ENCODE measurements around the gene DNM1. TPM values are rescaled to one million over a fixed set of nuclear protein-coding genes. Genes with fewer than 3 reads are reported as not detected.

The DNM1 gene
- total RNA-seq, 1 donor from 2014 or later, result 34.1 TPM

GRCh38 chr9:128206916-128207910 lies 4.0 kb downstream of the DNM1 start:
- no peaks in the 10 kb centered on the region for H3K9me3 Mint-ChIP-seq (ENCODE audit: low read depth)
- peaks cover 24% of the 10 kb centered on the region for H3K27me3 Mint-ChIP-seq
- H3K36me3 Mint-ChIP-seq (ENCODE audit: insufficient read depth), result no peaks in the 10 kb centered on the region
- DNase-seq (ENCODE audit: low spot score, unreplicated experiment), result no peak
- H3K27ac Mint-ChIP-seq, result no peak overlapping the region
- peaks cover 13% of the 10 kb centered on the region for H3K4me1 Mint-ChIP-seq (ENCODE audit: low read depth)
- no peak overlapping the region for H3K4me3 Mint-ChIP-seq (ENCODE audit: low read depth)
- TF ChIP-seq, protein P1, sequence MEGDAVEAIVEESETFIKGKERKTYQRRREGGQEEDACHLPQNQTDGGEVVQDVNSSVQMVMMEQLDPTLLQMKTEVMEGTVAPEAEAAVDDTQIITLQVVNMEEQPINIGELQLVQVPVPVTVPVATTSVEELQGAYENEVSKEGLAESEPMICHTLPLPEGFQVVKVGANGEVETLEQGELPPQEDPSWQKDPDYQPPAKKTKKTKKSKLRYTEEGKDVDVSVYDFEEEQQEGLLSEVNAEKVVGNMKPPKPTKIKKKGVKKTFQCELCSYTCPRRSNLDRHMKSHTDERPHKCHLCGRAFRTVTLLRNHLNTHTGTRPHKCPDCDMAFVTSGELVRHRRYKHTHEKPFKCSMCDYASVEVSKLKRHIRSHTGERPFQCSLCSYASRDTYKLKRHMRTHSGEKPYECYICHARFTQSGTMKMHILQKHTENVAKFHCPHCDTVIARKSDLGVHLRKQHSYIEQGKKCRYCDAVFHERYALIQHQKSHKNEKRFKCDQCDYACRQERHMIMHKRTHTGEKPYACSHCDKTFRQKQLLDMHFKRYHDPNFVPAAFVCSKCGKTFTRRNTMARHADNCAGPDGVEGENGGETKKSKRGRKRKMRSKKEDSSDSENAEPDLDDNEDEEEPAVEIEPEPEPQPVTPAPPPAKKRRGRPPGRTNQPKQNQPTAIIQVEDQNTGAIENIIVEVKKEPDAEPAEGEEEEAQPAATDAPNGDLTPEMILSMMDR (IDR thresholded peaks at IDR 0.05; ENCODE audit: unreplicated experiment), result no peak

DNA sequence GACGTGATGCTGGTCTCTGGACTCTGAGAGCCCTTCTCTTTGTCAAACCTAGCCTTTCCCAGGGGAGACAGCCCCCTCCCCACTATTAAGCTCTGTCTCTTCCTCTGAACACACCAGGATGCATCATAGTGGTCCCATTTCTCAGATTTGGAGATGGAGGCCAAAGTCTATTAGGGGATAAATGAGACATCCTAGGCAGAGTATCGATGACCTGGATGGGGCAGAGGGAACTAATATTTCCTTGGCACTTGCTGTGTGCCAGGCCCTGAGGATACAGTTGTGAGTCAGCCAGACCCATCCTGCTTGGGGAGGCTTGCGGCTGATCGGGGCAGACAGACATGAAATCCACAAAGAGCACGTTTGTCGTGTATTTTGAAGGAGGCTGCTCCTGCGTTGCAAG lies 5.2 kb downstream of the DNM1 start:
- TF ChIP-seq, protein P1 (IDR thresholded peaks at IDR 0.05; ENCODE audit: unreplicated experiment), result no peak
- peaks cover 24% of the 10 kb centered on the region for H3K27me3 Mint-ChIP-seq
- H3K4me3 Mint-ChIP-seq (ENCODE audit: low read depth), result no peak overlapping the region
- H3K27ac Mint-ChIP-seq, result no peak overlapping the region
- no peaks in the 10 kb centered on the region for H3K36me3 Mint-ChIP-seq (ENCODE audit: insufficient read depth)
- no peaks in the 10 kb centered on the region for H3K9me3 Mint-ChIP-seq (ENCODE audit: low read depth)
- peaks cover 11% of the 10 kb centered on the region for H3K4me1 Mint-ChIP-seq (ENCODE audit: low read depth)
- DNase-seq (ENCODE audit: low spot score, unreplicated experiment), result no peak

DNA sequence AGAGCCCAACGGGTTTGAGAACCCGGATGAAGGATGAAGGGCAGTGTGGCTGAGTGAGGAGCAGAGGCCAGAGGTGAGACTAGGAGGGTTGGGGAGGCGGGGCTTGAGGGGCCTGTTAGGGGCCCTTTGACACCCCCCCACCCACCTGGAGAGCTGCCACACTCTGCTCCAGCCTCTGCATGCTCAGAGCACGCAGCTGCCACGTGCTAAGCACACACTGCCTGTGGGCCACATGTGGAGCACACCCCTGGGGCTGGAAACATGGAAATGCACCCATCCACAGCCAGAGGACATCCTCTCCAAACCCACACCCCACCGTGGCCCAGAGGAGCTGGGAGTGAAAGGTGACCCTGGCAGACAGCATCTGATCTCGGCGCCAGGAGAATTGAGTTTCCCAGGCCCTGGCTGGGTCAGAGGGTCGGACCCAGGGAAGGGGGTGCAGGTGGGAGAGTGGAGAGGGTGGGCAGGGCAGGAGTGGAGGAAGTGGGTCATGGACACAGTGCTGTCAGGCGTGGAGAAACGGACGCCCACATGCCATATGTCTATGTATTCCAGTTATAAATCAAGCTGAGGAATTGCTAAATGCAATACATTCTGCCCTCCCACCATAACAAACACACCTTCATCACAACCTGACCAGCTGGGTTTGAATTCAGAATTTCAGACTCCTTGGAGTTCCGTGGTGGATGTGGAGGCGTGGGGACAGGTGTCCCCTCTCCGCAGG lies 5.9 kb downstream of the DNM1 start:
- H3K4me3 Mint-ChIP-seq (ENCODE audit: low read depth), result no peak overlapping the region
- no peak overlapping the region for H3K27ac Mint-ChIP-seq
- DNase-seq (ENCODE audit: low spot score, unreplicated experiment), result no peak
- TF ChIP-seq, protein P1 (IDR thresholded peaks at IDR 0.05; ENCODE audit: unreplicated experiment), result no peak
- H3K4me1 Mint-ChIP-seq (ENCODE audit: low read depth), result peaks cover 11% of the 10 kb centered on the region
- no peaks in the 10 kb centered on the region for H3K9me3 Mint-ChIP-seq (ENCODE audit: low read depth)
- H3K36me3 Mint-ChIP-seq (ENCODE audit: insufficient read depth), result no peaks in the 10 kb centered on the region
- peaks cover 23% of the 10 kb centered on the region for H3K27me3 Mint-ChIP-seq

DNA sequence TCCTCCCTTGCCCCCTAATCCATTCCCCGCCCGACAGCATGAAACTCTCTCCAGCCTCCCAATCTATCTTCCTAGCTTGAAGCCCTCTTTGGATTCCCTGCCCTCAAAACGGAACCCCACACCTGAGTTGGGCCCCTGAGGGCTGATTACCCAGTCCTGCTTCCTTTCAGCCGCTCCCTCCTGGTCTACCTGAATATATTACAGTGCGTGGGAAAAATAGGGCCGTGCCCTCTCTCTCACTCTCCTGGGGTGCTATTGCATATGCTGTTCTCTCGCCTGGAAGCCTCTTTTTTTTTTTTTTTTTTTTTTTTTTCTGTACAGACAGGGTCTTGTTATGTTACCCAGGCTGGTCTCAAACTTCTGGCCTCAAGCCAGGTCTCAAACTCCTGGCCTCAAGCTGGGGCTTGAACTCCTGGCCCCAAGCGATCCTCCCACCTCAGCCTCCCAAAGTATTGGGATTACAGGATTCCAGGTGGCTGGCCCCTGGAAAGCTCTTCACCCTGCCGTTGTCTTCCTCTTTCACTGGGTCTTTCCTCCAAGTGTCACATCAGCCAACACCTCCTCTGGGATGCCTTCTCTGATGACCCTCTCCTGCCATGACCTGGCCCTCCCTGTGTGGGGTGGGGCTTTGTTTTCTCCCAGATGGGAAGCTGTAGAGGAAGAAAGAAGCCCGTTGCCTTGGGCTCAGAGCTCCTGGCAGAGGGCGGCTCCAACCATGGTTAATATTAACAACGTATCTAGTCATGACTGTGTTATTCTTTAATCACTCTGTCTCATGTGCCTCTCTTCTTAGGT lies 8.2 kb downstream of the DNM1 start:
- H3K27me3 Mint-ChIP-seq, result peaks cover 9% of the 10 kb centered on the region
- no peak overlapping the region for H3K4me3 Mint-ChIP-seq (ENCODE audit: low read depth)
- H3K27ac Mint-ChIP-seq, result no peak overlapping the region
- no peaks in the 10 kb centered on the region for H3K36me3 Mint-ChIP-seq (ENCODE audit: insufficient read depth)
- H3K4me1 Mint-ChIP-seq (ENCODE audit: low read depth), result peaks cover 7% of the 10 kb centered on the region
- TF ChIP-seq, protein P1 (IDR thresholded peaks at IDR 0.05; ENCODE audit: unreplicated experiment), result no peak
- DNase-seq (ENCODE audit: low spot score, unreplicated experiment), result no peak
- no peaks in the 10 kb centered on the region for H3K9me3 Mint-ChIP-seq (ENCODE audit: low read depth)

- Mint-ChIP-seq H3K9me3 (ENCODE audit: low read depth) (no peaks in the 10 kb centered on the region), H3K36me3 (ENCODE audit: insufficient read depth) (no peaks in the 10 kb centered on the region), H3K4me1 (ENCODE audit: low read depth) (peaks cover 2% of the 10 kb centered on the region), H3K4me3 (ENCODE audit: low read depth) (no peak overlapping the region), H3K27me3 (peaks cover 8% of the 10 kb centered on the region), H3K27ac (no peak overlapping the region)
- TF ChIP-seq, protein P1 (IDR thresholded peaks at IDR 0.05; ENCODE audit: unreplicated experiment), result no peak
- DNase-seq (ENCODE audit: low spot score, unreplicated experiment), result no peak
These were observed 8.8 kb downstream of the DNM1 start for GRCh38 chr9:128211981-128212281.

All from progenitor cell of endocrine pancreas (in vitro differentiated cells).